ENCODE data around the gene MYCN. TPM values are rescaled to one million over a fixed set of nuclear protein-coding genes. Genes with fewer than 3 reads are reported as not detected.

Gene MYCN
- 1 to 10 TPM in 1 of 2 donors, under 1 TPM in 1; 0.14 to 3.5 TPM for total RNA-seq

GRCh38 chr2:15939854-15940660 is at the start of gene MYCN:
TSS of gene MYCN (plus strand) at chr2:15940550. CDS start at chr2:15942065, 1,515 bp downstream.
- Histone ChIP-seq H3K9me3 (no peaks in the 10 kb centered on the region), H3K36me3 (no peaks in the 10 kb centered on the region), H3K27ac (no peak within 1 kb of the TSS), H3K27me3 (replicated peaks; ENCODE audit: insufficient read depth) (peaks cover 3% of the 10 kb centered on the region), H3K4me3 (peak within 1 kb of the TSS; percentile 28 to 35), H3K4me1 (replicated peaks) (peaks cover 14% of the 10 kb centered on the region)
- WGBS = under 1% methylated on average over 46 of the region's 47 CpGs
- DNase-seq (ENCODE audit: low spot score) = peak; percentile 9
- intact Hi-C loops (cut with DNase I) = loop anchor here (2.0 to 10.0 kb wide), 4 partner anchors 305 to 675 kb away; no protein-coding TSS in a partner anchor
- TF ChIP-seq CTCF (IDR thresholded peaks at IDR 0.05) (peak in 3 of 4 experiments; percentile 16 to 78 (median 52)), POLR2A (IDR thresholded peaks at IDR 0.05) (no peak), POLR2AphosphoS5 (IDR thresholded peaks at IDR 0.05) (no peak)

- peak overlapping the region in 1 of 2 donors; percentile 57 for H3K27ac ChIP-seq
- peak; percentile 40 for DNase-seq (ENCODE audit: low spot score)
- no peaks in the 10 kb centered on the region for H3K27me3 ChIP-seq (replicated peaks; ENCODE audit: insufficient read depth)
- TF ChIP-seq POLR2A (IDR thresholded peaks at IDR 0.05) (no peak), POLR2AphosphoS5 (IDR thresholded peaks at IDR 0.05) (peak; percentile 54)
- H3K9me3 ChIP-seq = no peaks in the 10 kb centered on the region
- H3K4me1 ChIP-seq (replicated peaks) = peaks cover 3% of the 10 kb centered on the region
- 58% methylated on average over 15 of the region's 15 CpGs for WGBS
- H3K36me3 ChIP-seq = no peaks in the 10 kb centered on the region
- H3K4me3 ChIP-seq = no peak overlapping the region
- intact Hi-C loops (cut with DNase I) = no loop called here
Observed at GRCh38 chr2:15890936-15891905, 49.1 kb upstream of the MYCN start.

DNA sequence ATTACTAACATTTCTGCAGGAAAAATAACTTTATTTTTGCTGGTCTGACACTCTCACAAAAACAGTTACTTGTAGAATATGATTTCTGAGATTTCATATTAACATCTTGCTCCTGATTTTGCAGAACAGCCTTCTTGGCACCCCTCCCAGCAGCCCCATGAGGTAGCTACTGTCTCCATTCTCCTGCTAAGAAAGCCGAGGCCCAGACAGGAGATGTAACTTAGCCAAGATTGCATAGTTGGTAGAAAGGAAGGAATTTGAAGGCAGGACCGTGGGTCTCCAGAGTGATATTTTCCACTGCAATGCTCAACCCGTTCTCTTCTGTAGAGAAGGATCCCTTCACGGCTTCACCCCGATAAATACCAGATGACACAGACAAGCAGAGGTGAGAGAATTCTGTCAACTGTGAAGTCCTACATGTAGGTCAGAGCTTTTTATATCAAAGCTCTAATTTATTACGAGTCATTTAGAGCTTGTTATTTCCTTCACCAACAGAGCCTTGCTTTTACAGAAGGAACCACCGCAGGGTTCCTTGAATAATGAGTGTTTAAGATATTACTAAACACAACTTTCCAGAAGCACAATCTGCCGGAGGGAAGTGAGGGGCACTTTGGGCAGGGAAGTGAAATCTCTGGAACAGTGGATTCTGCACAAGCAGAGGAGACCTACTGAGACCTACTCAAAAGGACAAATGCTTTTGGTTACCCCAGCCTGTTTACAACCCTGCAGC is 48.0 kb upstream of the MYCN start:
- H3K4me3 ChIP-seq = no peak overlapping the region
- 42% methylated on average over 8 of the region's 8 CpGs for whole genome bisulfite sequencing
- H3K36me3 ChIP-seq = no peaks in the 10 kb centered on the region
- H3K4me1 ChIP-seq (replicated peaks) = peaks cover 3% of the 10 kb centered on the region
- no peak for DNase-seq (ENCODE audit: low spot score)
- H3K27me3 ChIP-seq (replicated peaks; ENCODE audit: insufficient read depth) = no peaks in the 10 kb centered on the region
- H3K9me3 ChIP-seq = no peaks in the 10 kb centered on the region
- intact Hi-C loops (cut with DNase I) = no loop called here
- TF ChIP-seq POLR2AphosphoS5 (IDR thresholded peaks at IDR 0.05) = no peak
- TF ChIP-seq POLR2A (IDR thresholded peaks at IDR 0.05) = no peak
- TF ChIP-seq CTCF (IDR thresholded peaks at IDR 0.05) = no peak
- peak overlapping the region in 1 of 2 donors; percentile 57 for H3K27ac ChIP-seq

GRCh38 chr2:15893085-15893484 is 47.3 kb upstream of the MYCN start:
- H3K4me3 ChIP-seq = no peak overlapping the region
- peaks cover 3% of the 10 kb centered on the region for H3K4me1 ChIP-seq (replicated peaks)
- no peaks in the 10 kb centered on the region for H3K36me3 ChIP-seq
- no peak overlapping the region for H3K27ac ChIP-seq
- TF ChIP-seq POLR2A (IDR thresholded peaks at IDR 0.05) = no peak
- TF ChIP-seq CTCF (IDR thresholded peaks at IDR 0.05) = no peak
- no peak for TF ChIP-seq POLR2AphosphoS5 (IDR thresholded peaks at IDR 0.05)
- DNase-seq (ENCODE audit: low spot score) = no peak
- intact Hi-C loops (cut with DNase I) = no loop called here
- no peaks in the 10 kb centered on the region for H3K9me3 ChIP-seq
- H3K27me3 ChIP-seq (replicated peaks; ENCODE audit: insufficient read depth) = no peaks in the 10 kb centered on the region

Data from prostate gland (tissue), 2 donors.